GM12892 (cell line): ENCODE data around the gene LCOR.

Experiments
- POLR2A ChIP-seq: IDR thresholded peaks from 2 replicates; pipeline ENCODE4 v1.6.1; 2011; ENCODE audit warnings: low read depth, low read length, control low read depth
- POLR2AphosphoS5 ChIP-seq: IDR thresholded peaks from 2 replicates; pipeline ENCODE4 v1.6.1; 2011; ENCODE audit warnings: low read depth, low read length, control low read depth
- TAF1 ChIP-seq: IDR thresholded peaks from 2 replicates; pipeline ENCODE4 v1.6.1; 2011; ENCODE audit warnings: low read depth, mild to moderate bottlenecking, control low read depth, low read length, borderline replicate concordance

GRCh38 chr10:96850825-96851224, 18.7 kb downstream of the LCOR start:
- no peak for TF ChIP-seq TAF1
- TF ChIP-seq POLR2A = no peak
- no peak for TF ChIP-seq POLR2AphosphoS5
